ENCODE data around the gene TMEM163. TPM values are rescaled to one million over a fixed set of nuclear protein-coding genes. Genes with fewer than 3 reads are reported as not detected.

Gene TMEM163
- polyA plus RNA-seq, 1 donor from 2014 or later: 3.5 TPM

- Histone ChIP-seq H3K27me3 (ENCODE audit: insufficient read depth, low read depth, low read length) (no peaks in the 10 kb centered on the region), H3K36me3 (ENCODE audit: insufficient read depth, low read length) (no peaks in the 10 kb centered on the region), H3K27ac (ENCODE audit: low read length) (no peak overlapping the region), H3K9me2 (ENCODE audit: insufficient read depth, low read length) (no peaks in the 10 kb centered on the region), H3K79me2 (replicated peaks; ENCODE audit: insufficient read depth, low read length) (no peaks in the 10 kb centered on the region), H3K4me2 (ENCODE audit: low read length) (no peak overlapping the region), H4K20me1 (ENCODE audit: insufficient read depth) (no peaks in the 10 kb centered on the region), H3K9me3 (ENCODE audit: low read length) (no peaks in the 10 kb centered on the region), H3K4me3 (ENCODE audit: low read length) (no peak overlapping the region), H2AFZ (ENCODE audit: low read depth, low read length) (no peak overlapping the region), H3K9ac (ENCODE audit: low read length) (no peak overlapping the region), H3F3A (ENCODE audit: insufficient read depth, low read length, poor library complexity, severe bottlenecking) (no peaks in the 10 kb centered on the region)
- TF ChIP-seq SMC3 (conservative IDR thresholded peaks at IDR 0.05; ENCODE audit: poor library complexity) (no peak), REST (IDR thresholded peaks at IDR 0.05; ENCODE audit: borderline replicate concordance) (no peak), EZH2 (IDR thresholded peaks at IDR 0.05; ENCODE audit: borderline replicate concordance, insufficient read depth, low read length, poor library complexity, severe bottlenecking) (no peak), TAF1 (IDR thresholded peaks at IDR 0.05; ENCODE audit: low read depth) (no peak), MXI1 (conservative IDR thresholded peaks at IDR 0.05; ENCODE audit: poor library complexity, severe bottlenecking) (no peak), EP300 (conservative IDR thresholded peaks at IDR 0.05; ENCODE audit: poor library complexity, severe bottlenecking) (no peak), RAD21 (conservative IDR thresholded peaks at IDR 0.05) (no peak), POLR2AphosphoS5 (IDR thresholded peaks at IDR 0.05) (no peak)
- TF ChIP-seq, protein P1, sequence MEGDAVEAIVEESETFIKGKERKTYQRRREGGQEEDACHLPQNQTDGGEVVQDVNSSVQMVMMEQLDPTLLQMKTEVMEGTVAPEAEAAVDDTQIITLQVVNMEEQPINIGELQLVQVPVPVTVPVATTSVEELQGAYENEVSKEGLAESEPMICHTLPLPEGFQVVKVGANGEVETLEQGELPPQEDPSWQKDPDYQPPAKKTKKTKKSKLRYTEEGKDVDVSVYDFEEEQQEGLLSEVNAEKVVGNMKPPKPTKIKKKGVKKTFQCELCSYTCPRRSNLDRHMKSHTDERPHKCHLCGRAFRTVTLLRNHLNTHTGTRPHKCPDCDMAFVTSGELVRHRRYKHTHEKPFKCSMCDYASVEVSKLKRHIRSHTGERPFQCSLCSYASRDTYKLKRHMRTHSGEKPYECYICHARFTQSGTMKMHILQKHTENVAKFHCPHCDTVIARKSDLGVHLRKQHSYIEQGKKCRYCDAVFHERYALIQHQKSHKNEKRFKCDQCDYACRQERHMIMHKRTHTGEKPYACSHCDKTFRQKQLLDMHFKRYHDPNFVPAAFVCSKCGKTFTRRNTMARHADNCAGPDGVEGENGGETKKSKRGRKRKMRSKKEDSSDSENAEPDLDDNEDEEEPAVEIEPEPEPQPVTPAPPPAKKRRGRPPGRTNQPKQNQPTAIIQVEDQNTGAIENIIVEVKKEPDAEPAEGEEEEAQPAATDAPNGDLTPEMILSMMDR (IDR thresholded peaks at IDR 0.05; ENCODE audit: poor library complexity, severe bottlenecking): no peak
Measured at GRCh38 chr2:134665727-134666506, 52.9 kb downstream of the TMEM163 start.

- H3K27ac ChIP-seq (ENCODE audit: low read length): no peak overlapping the region
- no peak overlapping the region for H2AFZ ChIP-seq (ENCODE audit: low read depth, low read length)
- H3K4me3 ChIP-seq (ENCODE audit: low read length): no peak overlapping the region
- no peaks in the 10 kb centered on the region for H3K9me2 ChIP-seq (ENCODE audit: insufficient read depth, low read length)
- no peak for TF ChIP-seq MXI1 (conservative IDR thresholded peaks at IDR 0.05; ENCODE audit: poor library complexity, severe bottlenecking)
- TF ChIP-seq, protein P1 (IDR thresholded peaks at IDR 0.05; ENCODE audit: poor library complexity, severe bottlenecking): no peak
- no peak for TF ChIP-seq TAF1 (IDR thresholded peaks at IDR 0.05; ENCODE audit: low read depth)
- TF ChIP-seq EZH2 (IDR thresholded peaks at IDR 0.05; ENCODE audit: borderline replicate concordance, insufficient read depth, low read length, poor library complexity, severe bottlenecking): no peak
- TF ChIP-seq REST (IDR thresholded peaks at IDR 0.05; ENCODE audit: borderline replicate concordance): no peak
- TF ChIP-seq EP300 (conservative IDR thresholded peaks at IDR 0.05; ENCODE audit: poor library complexity, severe bottlenecking): no peak
- no peaks in the 10 kb centered on the region for H4K20me1 ChIP-seq (ENCODE audit: insufficient read depth)
- H3F3A ChIP-seq (ENCODE audit: insufficient read depth, low read length, poor library complexity, severe bottlenecking): no peaks in the 10 kb centered on the region
- H3K9me3 ChIP-seq (ENCODE audit: low read length): no peaks in the 10 kb centered on the region
- H3K9ac ChIP-seq (ENCODE audit: low read length): no peak overlapping the region
- H3K36me3 ChIP-seq (ENCODE audit: insufficient read depth, low read length): no peaks in the 10 kb centered on the region
- no peak overlapping the region for H3K4me2 ChIP-seq (ENCODE audit: low read length)
- no peaks in the 10 kb centered on the region for H3K27me3 ChIP-seq (ENCODE audit: insufficient read depth, low read depth, low read length)
- no peaks in the 10 kb centered on the region for H3K79me2 ChIP-seq (replicated peaks; ENCODE audit: insufficient read depth, low read length)
Measured at GRCh38 chr2:134663451-134664450, 55.0 kb downstream of the TMEM163 start.
